Left renal pelvis (tissue), 4 donors: ENCODE results near the gene PIK3R2. TPM values are rescaled to one million over a fixed set of nuclear protein-coding genes. Genes with fewer than 3 reads are reported as not detected.

ENCODE experiments used
- polyA plus RNA-seq, 4 donors: library from polyadenylated mRNA; unstranded; fragments of 120-200 nt; gene quantifications; one replicate each; pipeline ENCODE4 v1.2.1, GENCODE V29; 2013; ENCODE audit not compliant: insufficient read length in 4 of 4

Gene PIK3R2
- polyA plus RNA-seq, 4 donors = 23.8 to 33.9 (median 29.9) TPM

Other genes starting within 250 kb of the PIK3R2 start
- 10 to 100 TPM; 42.7 to 85.4 (median 54.5) TPM for gene CCDC124, start 220.1 kb upstream of the PIK3R2 start, polyA plus RNA-seq
- 1 to 10 TPM; 3.6 to 7.3 (median 5.4) TPM for gene KCNN1, start 186.1 kb upstream of the PIK3R2 start, polyA plus RNA-seq
- 1 to 10 TPM; 3.8 to 5.5 (median 4.8) TPM for gene ARRDC2, start 145.0 kb upstream of the PIK3R2 start, polyA plus RNA-seq
- under 1 TPM; 0.09 to 0.47 (median 0.24) TPM for gene IL12RB1, start 66.2 kb upstream of the PIK3R2 start, polyA plus RNA-seq
- gene MAST3, start 55.4 kb upstream of the PIK3R2 start, polyA plus RNA-seq = 1 to 10 TPM; 4.2 to 8.3 (median 4.9) TPM
- 10 to 100 TPM in 3 of 4 donors, 1 to 10 TPM in 1; 5.6 to 18.0 (median 12.1) TPM for gene IFI30, start 20.6 kb downstream of the PIK3R2 start, polyA plus RNA-seq
- gene MPV17L2, start 40.1 kb downstream of the PIK3R2 start, polyA plus RNA-seq = 10 to 100 TPM in 1 of 4 donors, 1 to 10 TPM in 3; 5.3 to 11.2 (median 9.2) TPM
- gene RAB3A, start 50.9 kb downstream of the PIK3R2 start, polyA plus RNA-seq = 1 to 10 TPM; 4.6 to 5.3 (median 5.0) TPM
- 1 to 10 TPM in 1 of 4 donors, under 1 TPM in 3; 0.25 to 1.4 (median 0.68) TPM for gene PDE4C, start 73.3 kb downstream of the PIK3R2 start, polyA plus RNA-seq
- 10 to 100 TPM in 1 of 4 donors, 1 to 10 TPM in 3; 5.0 to 13.4 (median 6.7) TPM for gene IQCN, start 121.3 kb downstream of the PIK3R2 start, polyA plus RNA-seq
- gene JUND, start 128.5 kb downstream of the PIK3R2 start, polyA plus RNA-seq = 100 to 1,000 TPM in 2 of 4 donors, 10 to 100 TPM in 2; 57.4 to 363 (median 84.8) TPM
- gene LSM4, start 169.9 kb downstream of the PIK3R2 start, polyA plus RNA-seq = 100 to 1,000 TPM in 1 of 4 donors, 10 to 100 TPM in 3; 58.7 to 105 (median 86.2) TPM
- 10 to 100 TPM; 15.5 to 26.2 (median 25.8) TPM for gene PGPEP1, start 187.4 kb downstream of the PIK3R2 start, polyA plus RNA-seq
- gene GDF15, start 233.0 kb downstream of the PIK3R2 start, polyA plus RNA-seq = 10 to 100 TPM in 2 of 4 donors, 1 to 10 TPM in 2; 1.1 to 23.7 (median 7.6) TPM
- 1 to 10 TPM in 2 of 4 donors, under 1 TPM in 2; 0.78 to 1.6 (median 1.1) TPM for gene LRRC25, start 244.5 kb downstream of the PIK3R2 start, polyA plus RNA-seq